Adrenal gland (tissue), 19 donors: ENCODE data around the gene SMPX. TPM values are rescaled to one million over a fixed set of nuclear protein-coding genes. Genes with fewer than 3 reads are reported as not detected.

Experiments
- DNase-seq, 7 donors: peaks; one replicate each; pipeline ENCODE4 v3.0.0-alpha.2; 2019 to 2020
- H3K27ac ChIP-seq, 5 donors: fragments of 200-600 bp; sonication (generic) in 4 of 5; 1 replicate in 3 of 5; 2 replicates in 2 of 5; pipeline versions ENCODE4 v1.5.1 to v1.8.0; 2016 to 2020; ENCODE audit warnings: mild to moderate bottlenecking in 1 of 5
- H3K27me3 ChIP-seq: fragments of 200-600 bp; 2 replicates; pipeline ENCODE4 v1.8.0; 2021
- H3K36me3 ChIP-seq, 2 donors: fragments of 200-600 bp; replicated peaks in 1 of 2; 1 replicate in 1 of 2; 2 replicates in 1 of 2; pipeline versions ENCODE4 v1.5.1 to v1.8.0; 2018 to 2022
- H3K4me1 ChIP-seq, 2 donors: fragments of 200-600 bp; replicated peaks in 1 of 2; 1 replicate in 1 of 2; 2 replicates in 1 of 2; pipeline versions ENCODE4 v1.5.1 to v1.8.0; 2018 to 2021
- H3K4me3 ChIP-seq, 4 donors: fragments of 200-600 bp; sonication (generic) in 3 of 4; one replicate each; pipeline ENCODE4 v1.5.1; 2016 to 2018
- H3K9me3 ChIP-seq, 3 donors: fragments of 200-600 bp; sonication (generic) in 1 of 3; replicated peaks in 1 of 3; 1 replicate in 2 of 3; 2 replicates in 1 of 3; pipeline versions ENCODE4 v1.5.1 to v1.8.0; 2016 to 2021
- CTCF ChIP-seq, 6 experiments: fragments of 450-650 bp in 4 of 6; fragments of 200-600 bp in 2 of 6; sonication (generic) in 1 of 6; IDR thresholded peaks; 1 replicate in 5 of 6; 2 replicates in 1 of 6; pipeline versions ENCODE4 v1.5.1 to v1.8.0; 2016 to 2021; ENCODE audit warnings: antibody characterized with exemption in 6 of 6, mild to moderate bottlenecking in 2 of 6, moderate library complexity in 1 of 6
- POLR2A ChIP-seq, 2 donors: fragments of 450-650 bp; IDR thresholded peaks; one replicate each; pipeline ENCODE4 v1.6.1; 2017; ENCODE audit warnings: antibody characterized with exemption in 2 of 2, mild to moderate bottlenecking in 2 of 2, moderate library complexity in 1 of 2
- WGBS, 4 donors: extraction: QIAGEN DNeasy Blood & Tissue Kit in 2 of 4; methylation state at CpG; one replicate each; pipeline versions ENCODE4 v1.1.5 to v1.1.7; 2013 to 2017; 5-methylcytosine and 5-hydroxymethylcytosine counted together
- intact Hi-C, 2 donors: fragments of 100-400 bp; cut with DNase I; formaldehyde crosslinking; loops; one replicate each; pipeline versions ENCODE4 v1.14.1 to v1.15.0; 2022 to 2023
- long read RNA-seq, 10 donors: library from polyadenylated mRNA in 3 of 10; unstranded in 2 of 10; stranded (forward) in 1 of 10; transcript quantifications; one replicate each; pipeline ENCODE4 v2.0.0 and lab custom pipeline, GENCODE V29; 2021 to 2026
- polyA plus RNA-seq, 3 donors: library from polyadenylated mRNA; stranded (reverse); fragments of 200-250 nt in 2 of 3; fragments of 350-450 nt in 1 of 3; fragmentation: Illumina TruSeq in 1 of 3; extraction: RNeasy Lipid Tissue Mini Kit (QIAGEN cat#74804) in 1 of 3; gene quantifications; one replicate each; pipeline ENCODE4 v1.2.3, GENCODE V29; 2013 to 2014
- total RNA-seq, 9 donors: library from RNA; depleted of rRNA in 4 of 9; stranded (reverse); fragments of >200 nt in 4 of 9; fragments of 120-200 nt in 1 of 9; fragmentation: NEBNext Ultra II Directional in 1 of 9; extraction: Animal tissue kit (Norgen Biotek cat#: 25700) in 1 of 9; gene quantifications; one replicate each; pipeline versions ENCODE4 v1.1.0 to v1.2.4, GENCODE V29; 2013 to 2023
- donor health status: healthy with polysubstance abuse.
- donor health status: Bipolar disorder and iron deficiency.
- donor health status: DM: yes; HTN: yes; CAD: no.
- donor health status: DM: no; HTN: no; CAD: no.
- donor health status: DM: no; HTN: no; CAD: no.
- donor health status: DM: yes; HTN: yes; CAD: no.

SMPX gene
- total RNA-seq = not detected
- under 1 TPM in 1 of 3 donors, not detected in 2; 0.10 TPM for polyA plus RNA-seq
- long read RNA-seq, donor 1 = 0 reads
- long read RNA-seq, donor 2, partial matches to known transcripts = 0 of 1 reads
- long read RNA-seq, donor 2, other reads (novel, unspliced or antisense) = 0 of 1 reads
- long read RNA-seq, donor 3 = 0 reads
- long read RNA-seq, donor 4 = 0 reads
- long read RNA-seq, donor 5 = 0 reads
- long read RNA-seq, donor 6 = 0 reads
- long read RNA-seq, donor 7, partial matches to known transcripts = 0 of 1 reads
- long read RNA-seq, donor 7, other reads (novel, unspliced or antisense) = 0 of 1 reads
- long read RNA-seq, donor 8 = 0 reads
- long read RNA-seq, donor 9 = 0 reads
- long read RNA-seq, donor 10, partial matches to known transcripts = 0 of 1 reads
- long read RNA-seq, donor 10, other reads (novel, unspliced or antisense) = 0 of 1 reads

GRCh38 chrX:21757960-21758359 lies at the start of gene SMPX:
SMPX (minus strand) TSS chrX:21758116; CDS start chrX:21754290, 3,826 bp downstream.
- Histone ChIP-seq H3K4me3 (no peak within 1 kb of the TSS), H3K27me3 (peaks cover 11% of the 10 kb centered on the region), H3K4me1 (no peaks in the 10 kb centered on the region), H3K36me3 (no peaks in the 10 kb centered on the region), H3K9me3 (no peaks in the 10 kb centered on the region), H3K27ac (no peak within 1 kb of the TSS)
- no peak for TF ChIP-seq CTCF (IDR thresholded peaks at IDR 0.05)
- no peak for TF ChIP-seq POLR2A (IDR thresholded peaks at IDR 0.05)
- 68 to 97% (median 77%) methylated on average over 5 to 12 of the region's 12 CpGs for WGBS, 4 donors
- intact Hi-C loops = no loop called here
- no peak for DNase-seq

DNA sequence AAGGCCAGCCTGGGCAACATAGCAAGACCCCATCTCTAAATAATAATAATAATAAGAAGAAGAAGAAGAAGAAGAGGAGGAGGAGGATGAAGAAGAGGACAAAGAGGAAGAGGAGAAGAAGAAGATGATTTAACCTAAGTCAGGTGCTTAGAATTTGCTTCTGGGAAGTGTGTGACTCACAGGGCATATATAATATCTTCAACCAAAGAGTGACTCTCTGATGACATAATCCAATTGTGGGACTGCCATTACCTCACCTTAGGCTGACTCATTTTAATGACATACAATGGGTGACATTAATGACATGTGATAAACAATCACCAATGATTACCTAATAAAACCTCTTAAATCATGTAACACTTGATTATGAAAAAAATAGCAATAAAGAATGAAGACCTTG lies 48.8 kb upstream of the SMPX start:
- H3K27ac ChIP-seq = no peak overlapping the region
- no peak for DNase-seq
- intact Hi-C loops = no loop called here
- TF ChIP-seq CTCF (IDR thresholded peaks at IDR 0.05) (no peak), POLR2A (IDR thresholded peaks at IDR 0.05) (no peak)
- no peaks in the 10 kb centered on the region for H3K36me3 ChIP-seq
- H3K9me3 ChIP-seq = no peaks in the 10 kb centered on the region
- no peaks in the 10 kb centered on the region for H3K4me1 ChIP-seq
- peaks cover 8% of the 10 kb centered on the region for H3K27me3 ChIP-seq
- no peak overlapping the region for H3K4me3 ChIP-seq

- no peak for DNase-seq
- no peak overlapping the region for H3K4me3 ChIP-seq
- no peak overlapping the region for H3K27ac ChIP-seq
- TF ChIP-seq CTCF (IDR thresholded peaks at IDR 0.05) = no peak
- no peak for TF ChIP-seq POLR2A (IDR thresholded peaks at IDR 0.05)
- no peaks in the 10 kb centered on the region for H3K4me1 ChIP-seq
- peaks cover 8% of the 10 kb centered on the region for H3K27me3 ChIP-seq
- no peaks in the 10 kb centered on the region for H3K9me3 ChIP-seq
- intact Hi-C loops = no loop called here
- H3K36me3 ChIP-seq = no peaks in the 10 kb centered on the region
Observed at GRCh38 chrX:21802839-21803238, 44.9 kb upstream of the SMPX start.

DNA sequence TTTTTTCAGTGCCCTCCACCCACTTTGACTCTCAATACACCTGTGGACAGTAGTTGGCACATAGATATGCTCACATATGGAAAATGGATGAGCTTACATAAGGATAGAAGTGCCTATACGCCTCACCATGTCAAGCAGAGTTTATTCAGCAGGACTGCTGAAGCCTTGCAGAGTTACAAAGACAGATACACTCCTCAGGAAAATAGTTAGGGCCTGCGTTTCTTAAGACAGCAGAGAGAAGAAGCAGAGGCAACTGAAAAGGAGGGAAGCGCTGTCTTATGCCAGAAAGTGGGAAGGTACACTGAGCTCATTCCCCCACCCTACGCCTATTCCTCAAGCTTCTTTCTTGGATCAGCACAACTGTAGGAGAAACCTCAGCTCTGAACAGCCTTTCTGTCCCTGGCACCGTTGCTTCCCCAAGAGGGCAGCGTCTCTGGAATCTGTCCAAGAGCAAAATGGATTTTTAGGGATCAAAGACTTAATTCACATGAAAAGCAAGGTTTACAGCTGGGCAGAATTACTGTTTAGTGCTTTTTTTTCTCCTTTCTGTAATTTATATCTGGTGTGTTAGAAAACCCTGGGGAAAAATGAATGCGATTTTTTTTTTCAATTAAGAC lies 44.2 kb upstream of the SMPX start:
- TF ChIP-seq POLR2A (IDR thresholded peaks at IDR 0.05) = no peak
- no peak for TF ChIP-seq CTCF (IDR thresholded peaks at IDR 0.05)
- Histone ChIP-seq H3K36me3 (no peaks in the 10 kb centered on the region), H3K4me3 (no peak overlapping the region), H3K9me3 (no peaks in the 10 kb centered on the region), H3K27me3 (peaks cover 8% of the 10 kb centered on the region), H3K4me1 (no peaks in the 10 kb centered on the region), H3K27ac (no peak overlapping the region)
- no peak for DNase-seq
- intact Hi-C loops = no loop called here
- 59 to 69% (median 64%) methylated on average over 6 to 7 of the region's 7 CpGs for WGBS, 4 donors
